Breast epithelium (tissue), 4 donors: ENCODE measurements around the gene ZNF536. TPM values are rescaled to one million over a fixed set of nuclear protein-coding genes. Genes with fewer than 3 reads are reported as not detected.

Experiments used
- DNase-seq, 2 donors: peaks; one replicate each; pipeline ENCODE4 v3.0.0-alpha.2; 2019; ENCODE audit warnings: low spot score in 2 of 2
- H3K27ac ChIP-seq, 2 donors: fragments of 200-600 bp; sonication (generic) in 1 of 2; one replicate each; pipeline ENCODE4 v1.5.1; 2016 to 2019; ENCODE audit warnings: mild to moderate bottlenecking in 1 of 2
- H3K27me3 ChIP-seq, 2 donors: fragments of 200-600 bp; sonication (generic) in 1 of 2; one replicate each; pipeline versions ENCODE4 v1.5.1 to v1.6.0; 2017 to 2019; ENCODE audit warnings: control low read depth in 1 of 2, mild to moderate bottlenecking in 1 of 2
- H3K36me3 ChIP-seq: fragments of 200-600 bp; one replicate; pipeline ENCODE4 v1.5.1; 2019
- H3K4me1 ChIP-seq, 2 donors: fragments of 200-600 bp; sonication (generic); one replicate each; pipeline ENCODE4 v1.5.1; 2016 to 2019; ENCODE audit warnings: control low read depth in 1 of 2
- H3K4me3 ChIP-seq, 3 donors: fragments of 200-600 bp; sonication (generic); 1 replicate in 2 of 3; 2 replicates in 1 of 3; pipeline ENCODE4 v1.5.1; 2016 to 2019; ENCODE audit warnings: mild to moderate bottlenecking in 3 of 3, moderate library complexity in 2 of 3
- H3K9me3 ChIP-seq, 2 donors: fragments of 200-600 bp; sonication (generic) in 1 of 2; one replicate each; pipeline ENCODE4 v1.5.1; 2016 to 2019; ENCODE audit warnings: control low read depth in 1 of 2
- CTCF ChIP-seq, 3 donors: fragments of 450-650 bp; IDR thresholded peaks; one replicate each; pipeline ENCODE4 v1.5.1; 2016 to 2017; ENCODE audit warnings: antibody characterized with exemption in 3 of 3, mild to moderate bottlenecking in 3 of 3, moderate library complexity in 3 of 3
- POLR2A ChIP-seq: fragments of 450-650 bp; IDR thresholded peaks from one replicate; pipeline ENCODE4 v1.6.1; 2016; ENCODE audit warnings: antibody characterized with exemption, mild to moderate bottlenecking, moderate library complexity
- POLR2AphosphoS5 ChIP-seq, 3 donors: sonication (generic); formaldehyde crosslinking; IDR thresholded peaks; one replicate each; pipeline ENCODE4 v1.6.1; 2017; ENCODE audit warnings: antibody characterized with exemption in 3 of 3
- intact Hi-C: fragments of 100-400 bp; cut with DNase I; formaldehyde crosslinking; loops from one replicate; pipeline ENCODE4 v1.15.1; 2023; ENCODE audit warnings: low total_unique reads
- total RNA-seq, 3 donors: library from RNA; depleted of rRNA; stranded (reverse); fragments of >200 nt; gene quantifications; one replicate each; pipeline ENCODE4 v1.1.0, GENCODE V29; 2016

Gene ZNF536
- total RNA-seq, 3 donors from 2014 or later: under 0.01 to 0.15 TPM; not detected in 1

GRCh38 chr19:30552593-30552992, 180.4 kb downstream of the ZNF536 start:
- H3K9me3 ChIP-seq: no peaks in the 10 kb centered on the region
- H3K4me3 ChIP-seq: no peak overlapping the region
- intact Hi-C loops: no loop called here
- H3K36me3 ChIP-seq: no peaks in the 10 kb centered on the region
- no peak overlapping the region for H3K27ac ChIP-seq
- TF ChIP-seq POLR2AphosphoS5 (IDR thresholded peaks at IDR 0.05): no peak
- TF ChIP-seq POLR2A: no peak
- TF ChIP-seq CTCF (IDR thresholded peaks at IDR 0.05): no peak
- H3K4me1 ChIP-seq: no peaks in the 10 kb centered on the region
- no peak for DNase-seq
- H3K27me3 ChIP-seq: no peaks in the 10 kb centered on the region

DNA sequence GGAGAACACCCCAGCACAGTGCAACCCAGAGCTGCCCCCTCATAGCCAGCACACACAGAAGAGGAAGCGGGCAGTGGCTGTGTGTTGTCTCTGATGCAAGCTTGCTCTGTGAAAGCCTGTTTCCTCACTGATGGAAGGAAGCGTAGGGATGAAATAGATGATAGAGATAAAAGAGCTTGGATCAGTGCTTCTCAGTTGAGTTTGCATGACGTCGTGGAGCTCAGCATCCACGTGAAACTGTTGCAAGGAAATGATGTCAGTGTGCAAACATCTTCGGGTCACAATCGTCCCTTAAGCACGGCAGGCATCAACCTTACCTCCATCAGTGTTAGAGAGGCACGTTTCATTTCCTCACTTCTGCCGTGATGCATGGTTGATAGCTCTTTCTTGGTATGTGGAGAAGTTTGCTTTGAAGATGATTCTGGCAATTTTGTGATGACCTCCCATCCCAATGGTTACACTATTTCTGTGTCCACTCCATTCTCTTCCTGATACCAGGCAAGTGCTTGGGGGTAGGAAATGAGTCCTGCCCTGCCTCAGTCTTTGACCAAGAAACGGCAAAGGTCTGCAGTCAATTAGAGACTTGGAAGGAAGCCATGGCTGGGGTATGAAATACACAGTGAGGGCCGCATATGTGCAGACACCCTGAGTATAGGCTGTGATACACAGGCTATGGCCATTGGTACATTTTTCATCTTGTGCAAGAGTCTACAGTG, 183.0 kb downstream of the ZNF536 start:
- H3K9me3 ChIP-seq: no peaks in the 10 kb centered on the region
- no peak overlapping the region for H3K4me3 ChIP-seq
- no peaks in the 10 kb centered on the region for H3K4me1 ChIP-seq
- no peaks in the 10 kb centered on the region for H3K36me3 ChIP-seq
- intact Hi-C loops: no loop called here
- H3K27ac ChIP-seq: no peak overlapping the region
- DNase-seq: no peak
- no peak for TF ChIP-seq POLR2AphosphoS5 (IDR thresholded peaks at IDR 0.05)
- TF ChIP-seq POLR2A: no peak
- TF ChIP-seq CTCF (IDR thresholded peaks at IDR 0.05): no peak
- H3K27me3 ChIP-seq: peaks cover 0 to 6% of the 10 kb centered on the region in 2 donors

- DNase-seq: no peak
- H3K27me3 ChIP-seq: peaks cover 0 to 9% of the 10 kb centered on the region in 2 donors
- no peaks in the 10 kb centered on the region for H3K4me1 ChIP-seq
- no peak overlapping the region for H3K27ac ChIP-seq
- intact Hi-C loops: no loop called here
- TF ChIP-seq CTCF (IDR thresholded peaks at IDR 0.05): no peak
- no peak for TF ChIP-seq POLR2AphosphoS5 (IDR thresholded peaks at IDR 0.05)
- TF ChIP-seq POLR2A: no peak
- no peaks in the 10 kb centered on the region for H3K36me3 ChIP-seq
- no peak overlapping the region for H3K4me3 ChIP-seq
- no peaks in the 10 kb centered on the region for H3K9me3 ChIP-seq
These were observed 183.6 kb downstream of the ZNF536 start for GRCh38 chr19:30555791-30556110.

DNA sequence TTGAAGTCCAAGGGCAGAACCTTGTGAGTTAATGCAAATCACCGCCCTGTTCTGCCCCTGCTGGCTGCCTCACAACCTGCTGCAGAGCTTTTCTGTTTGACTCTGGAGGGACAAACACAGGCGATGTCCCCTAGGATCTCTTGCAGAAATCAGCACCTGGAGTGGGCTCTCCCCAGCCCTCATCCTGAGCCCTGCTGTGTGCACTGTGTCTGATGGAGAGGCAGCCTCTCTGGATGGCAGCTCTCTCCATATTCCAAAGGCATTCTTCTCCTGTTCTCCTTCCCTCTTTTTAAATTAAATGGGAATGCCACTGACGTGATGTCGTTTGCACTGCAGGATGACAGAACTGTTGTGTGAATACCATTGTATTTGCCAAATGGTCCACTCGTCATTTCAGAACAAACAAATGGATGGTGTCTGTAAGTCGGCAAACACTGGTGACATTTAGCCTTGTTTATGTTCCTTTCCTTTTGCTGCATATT, 184.1 kb downstream of the ZNF536 start:
- H3K27me3 ChIP-seq: peaks cover 0 to 12% of the 10 kb centered on the region in 2 donors
- DNase-seq: no peak
- no peaks in the 10 kb centered on the region for H3K4me1 ChIP-seq
- no peaks in the 10 kb centered on the region for H3K9me3 ChIP-seq
- TF ChIP-seq POLR2A (no peak), CTCF (IDR thresholded peaks at IDR 0.05) (no peak), POLR2AphosphoS5 (IDR thresholded peaks at IDR 0.05) (no peak)
- intact Hi-C loops: no loop called here
- H3K36me3 ChIP-seq: no peaks in the 10 kb centered on the region
- no peak overlapping the region for H3K27ac ChIP-seq
- H3K4me3 ChIP-seq: no peak overlapping the region

GRCh38 chr19:30557212-30557611, 185.0 kb downstream of the ZNF536 start:
- no peaks in the 10 kb centered on the region for H3K36me3 ChIP-seq
- H3K4me3 ChIP-seq: no peak overlapping the region
- no peak for DNase-seq
- H3K27ac ChIP-seq: no peak overlapping the region
- TF ChIP-seq POLR2AphosphoS5 (IDR thresholded peaks at IDR 0.05) (no peak), CTCF (IDR thresholded peaks at IDR 0.05) (no peak), POLR2A (no peak)
- H3K27me3 ChIP-seq: peaks cover 0 to 20% of the 10 kb centered on the region in 2 donors
- intact Hi-C loops: no loop called here
- no peaks in the 10 kb centered on the region for H3K9me3 ChIP-seq
- H3K4me1 ChIP-seq: no peaks in the 10 kb centered on the region
